K562 (cell line): ENCODE results near the gene TGFB2.

ENCODE experiments used
- FOS ChIP-seq: IDR thresholded peaks from 3 replicates; pipeline ENCODE4 v1.6.1; 2011; ENCODE audit not compliant: insufficient read length; ENCODE audit errors: extremely low read depth
- POLR2AphosphoS5 ChIP-seq: IDR thresholded peaks from 2 replicates; pipeline ENCODE4 v1.6.1; 2011; ENCODE audit warnings: mild to moderate bottlenecking, low read depth, low read length, moderate library complexity; ENCODE audit not compliant: control insufficient read depth, insufficient read depth
- SMAD4 ChIP-seq: fragments of 250-450 bp; sonication (Bioruptor Pico); conservative IDR thresholded peaks from 2 replicates; pipeline ENCODE4 v1.8.0; 2021; ENCODE audit warnings: inconsistent platforms, mild to moderate bottlenecking, moderate library complexity
- TAF1 ChIP-seq: IDR thresholded peaks from 2 replicates; pipeline ENCODE4 v1.6.1; 2011; ENCODE audit warnings: mild to moderate bottlenecking, low read length, moderate library complexity; ENCODE audit not compliant: insufficient read depth, control insufficient read depth, severe bottlenecking; ENCODE audit errors: extremely low read depth
- TF ChIP-seq, protein P1 (sequence below): fragments of 450-650 bp; IDR thresholded peaks from 2 replicates; pipeline ENCODE4 v1.7.1; 2018; ENCODE audit warnings: mild to moderate bottlenecking, low read depth; ENCODE audit not compliant: partially characterized antibody
- TF ChIP-seq, protein P2 (sequence below), 2 experiments: fragments of 450-650 bp in 1 of 2; sonication (generic) in 1 of 2; formaldehyde crosslinking in 1 of 2; IDR thresholded peaks in 1 of 2; conservative IDR thresholded peaks in 1 of 2; 2 replicates each; pipeline versions ENCODE4 v1.6.1 to v1.8.1; 2016 to 2023; ENCODE audit warnings: mild to moderate bottlenecking in 2 of 2, moderate library complexity in 2 of 2, inconsistent platforms in 1 of 2, missing genetic modification reagents in 1 of 2
- TF ChIP-seq, protein P3 (sequence below): conservative IDR thresholded peaks from 2 replicates; pipeline ENCODE4 v1.6.1; 2011; ENCODE audit warnings: low read depth, mild to moderate bottlenecking, low read length; ENCODE audit not compliant: control insufficient read depth

DNA sequence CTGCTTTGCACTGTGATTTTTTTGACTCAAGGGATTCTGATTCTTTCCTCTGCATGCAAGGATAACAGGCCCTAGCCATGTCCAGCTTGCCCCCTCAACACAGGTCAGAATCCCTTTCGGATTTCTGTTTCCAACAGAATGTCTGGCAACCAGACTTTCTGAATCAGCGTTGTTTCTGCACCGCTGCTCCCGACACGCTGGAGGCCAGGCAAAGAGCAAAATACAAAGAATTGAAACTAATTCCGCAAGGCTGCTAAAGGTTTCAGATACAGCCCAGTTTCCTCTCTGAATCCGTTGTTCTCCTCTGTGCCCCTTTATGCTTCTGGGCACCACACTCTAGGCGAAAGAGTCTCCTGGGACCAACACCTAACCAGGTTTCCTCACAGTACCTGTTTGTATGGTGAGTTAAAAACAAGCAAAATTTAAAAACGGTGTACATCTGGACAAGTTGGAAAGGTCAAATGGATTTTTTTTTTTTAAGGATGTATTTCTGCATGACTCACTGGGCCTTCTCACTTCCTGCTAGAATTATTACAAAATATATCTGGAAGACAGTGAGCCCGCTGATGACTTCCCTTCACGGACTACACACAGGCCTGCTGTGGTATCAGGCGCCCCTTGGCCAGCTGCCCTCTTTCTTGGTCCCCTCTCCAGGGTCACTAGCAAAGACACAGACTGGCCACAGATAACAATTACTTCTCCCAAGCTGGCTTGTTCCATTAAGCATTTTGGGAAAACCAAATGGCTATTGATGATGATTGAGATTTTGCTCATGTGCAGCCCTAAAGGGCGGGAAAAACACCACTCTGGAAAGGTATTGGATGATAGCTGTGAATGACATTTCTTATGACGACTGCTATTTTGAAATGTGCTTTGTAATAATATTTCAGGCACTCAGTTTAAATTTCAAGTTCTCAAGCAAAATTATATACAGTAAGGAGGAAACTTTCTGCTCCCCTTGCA is 118.3 kb downstream of the TGFB2 start:
- no peak for TF ChIP-seq TAF1
- TF ChIP-seq, protein P1, sequence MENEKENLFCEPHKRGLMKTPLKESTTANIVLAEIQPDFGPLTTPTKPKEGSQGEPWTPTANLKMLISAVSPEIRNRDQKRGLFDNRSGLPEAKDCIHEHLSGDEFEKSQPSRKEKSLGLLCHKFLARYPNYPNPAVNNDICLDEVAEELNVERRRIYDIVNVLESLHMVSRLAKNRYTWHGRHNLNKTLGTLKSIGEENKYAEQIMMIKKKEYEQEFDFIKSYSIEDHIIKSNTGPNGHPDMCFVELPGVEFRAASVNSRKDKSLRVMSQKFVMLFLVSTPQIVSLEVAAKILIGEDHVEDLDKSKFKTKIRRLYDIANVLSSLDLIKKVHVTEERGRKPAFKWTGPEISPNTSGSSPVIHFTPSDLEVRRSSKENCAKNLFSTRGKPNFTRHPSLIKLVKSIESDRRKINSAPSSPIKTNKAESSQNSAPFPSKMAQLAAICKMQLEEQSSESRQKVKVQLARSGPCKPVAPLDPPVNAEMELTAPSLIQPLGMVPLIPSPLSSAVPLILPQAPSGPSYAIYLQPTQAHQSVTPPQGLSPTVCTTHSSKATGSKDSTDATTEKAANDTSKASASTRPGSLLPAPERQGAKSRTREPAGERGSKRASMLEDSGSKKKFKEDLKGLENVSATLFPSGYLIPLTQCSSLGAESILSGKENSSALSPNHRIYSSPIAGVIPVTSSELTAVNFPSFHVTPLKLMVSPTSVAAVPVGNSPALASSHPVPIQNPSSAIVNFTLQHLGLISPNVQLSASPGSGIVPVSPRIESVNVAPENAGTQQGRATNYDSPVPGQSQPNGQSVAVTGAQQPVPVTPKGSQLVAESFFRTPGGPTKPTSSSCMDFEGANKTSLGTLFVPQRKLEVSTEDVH, result no peak
- TF ChIP-seq, protein P2, sequence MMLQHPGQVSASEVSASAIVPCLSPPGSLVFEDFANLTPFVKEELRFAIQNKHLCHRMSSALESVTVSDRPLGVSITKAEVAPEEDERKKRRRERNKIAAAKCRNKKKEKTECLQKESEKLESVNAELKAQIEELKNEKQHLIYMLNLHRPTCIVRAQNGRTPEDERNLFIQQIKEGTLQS (IDR thresholded peaks at IDR 0.05), result no peak
- TF ChIP-seq, protein P2 (CRISPR knock-in tag; conservative IDR thresholded peaks at IDR 0.05), result no peak
- TF ChIP-seq POLR2AphosphoS5, result no peak
- TF ChIP-seq, protein P3, sequence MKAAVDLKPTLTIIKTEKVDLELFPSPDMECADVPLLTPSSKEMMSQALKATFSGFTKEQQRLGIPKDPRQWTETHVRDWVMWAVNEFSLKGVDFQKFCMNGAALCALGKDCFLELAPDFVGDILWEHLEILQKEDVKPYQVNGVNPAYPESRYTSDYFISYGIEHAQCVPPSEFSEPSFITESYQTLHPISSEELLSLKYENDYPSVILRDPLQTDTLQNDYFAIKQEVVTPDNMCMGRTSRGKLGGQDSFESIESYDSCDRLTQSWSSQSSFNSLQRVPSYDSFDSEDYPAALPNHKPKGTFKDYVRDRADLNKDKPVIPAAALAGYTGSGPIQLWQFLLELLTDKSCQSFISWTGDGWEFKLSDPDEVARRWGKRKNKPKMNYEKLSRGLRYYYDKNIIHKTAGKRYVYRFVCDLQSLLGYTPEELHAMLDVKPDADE, result no peak
- no peak for TF ChIP-seq SMAD4 (CRISPR knock-in tag)
- TF ChIP-seq FOS, result no peak
